A549 treated with Mapracorat at 1 μM for 4 hours (cell line): ENCODE results near the gene MED26. TPM values are rescaled to one million over a fixed set of nuclear protein-coding genes. Genes with fewer than 3 reads are reported as not detected.

Experiments
- total RNA-seq: library from RNA; stranded (reverse); fragments of 200-300 nt; extraction: Qiagen RNA extraction; gene quantifications from 5 replicates; pipeline ENCODE4 v1.2.3, GENCODE V29; 2022

Gene MED26
- 4.0 to 6.2 TPM (median 5.5 TPM) in 5 replicates for total RNA-seq

DNA sequence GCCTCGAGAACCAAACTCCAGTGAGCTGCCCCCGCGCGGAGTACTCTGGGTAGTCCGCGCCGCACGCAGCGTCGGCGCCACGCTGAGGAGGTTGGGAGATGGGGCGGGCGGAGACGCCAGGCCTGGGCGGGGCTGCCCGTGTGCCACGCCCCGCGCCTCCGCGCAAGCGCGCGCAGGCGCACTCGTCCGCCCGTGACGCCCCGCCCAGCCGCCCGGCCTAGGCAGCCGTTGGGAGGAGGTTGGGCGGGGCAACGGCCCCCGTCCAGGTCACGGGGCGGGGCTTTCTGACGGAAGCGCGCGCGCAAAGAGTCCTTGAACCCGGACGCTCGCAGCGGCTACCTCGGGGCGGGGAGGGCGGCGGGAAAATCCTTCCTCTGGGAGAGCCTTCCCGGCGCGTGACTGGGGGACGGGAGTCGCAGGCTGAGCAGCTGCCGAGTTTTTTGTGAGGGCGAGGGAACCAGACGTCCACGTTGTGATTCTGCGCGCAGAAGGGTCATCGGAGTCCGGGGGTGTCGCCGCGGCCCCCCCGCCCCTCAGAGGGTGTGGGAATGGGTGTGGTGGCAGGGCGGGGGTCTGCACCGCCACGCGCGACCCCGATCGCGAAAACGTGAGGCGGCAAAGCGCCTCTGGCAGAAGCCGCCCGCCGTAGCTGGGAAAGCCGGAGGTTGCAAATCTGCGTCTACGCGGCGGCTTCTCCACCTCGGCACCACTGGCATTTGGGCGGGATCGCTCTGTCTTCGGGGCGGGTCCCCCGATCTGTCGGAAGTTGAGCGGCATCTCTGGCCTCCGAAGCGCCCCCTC lies at the start of gene MED26:
Gene MED26 (minus strand): TSS at position 22 of the 801 bp plus-strand sequence. CDS start 261 bp downstream, outside the sequence.

DNA sequence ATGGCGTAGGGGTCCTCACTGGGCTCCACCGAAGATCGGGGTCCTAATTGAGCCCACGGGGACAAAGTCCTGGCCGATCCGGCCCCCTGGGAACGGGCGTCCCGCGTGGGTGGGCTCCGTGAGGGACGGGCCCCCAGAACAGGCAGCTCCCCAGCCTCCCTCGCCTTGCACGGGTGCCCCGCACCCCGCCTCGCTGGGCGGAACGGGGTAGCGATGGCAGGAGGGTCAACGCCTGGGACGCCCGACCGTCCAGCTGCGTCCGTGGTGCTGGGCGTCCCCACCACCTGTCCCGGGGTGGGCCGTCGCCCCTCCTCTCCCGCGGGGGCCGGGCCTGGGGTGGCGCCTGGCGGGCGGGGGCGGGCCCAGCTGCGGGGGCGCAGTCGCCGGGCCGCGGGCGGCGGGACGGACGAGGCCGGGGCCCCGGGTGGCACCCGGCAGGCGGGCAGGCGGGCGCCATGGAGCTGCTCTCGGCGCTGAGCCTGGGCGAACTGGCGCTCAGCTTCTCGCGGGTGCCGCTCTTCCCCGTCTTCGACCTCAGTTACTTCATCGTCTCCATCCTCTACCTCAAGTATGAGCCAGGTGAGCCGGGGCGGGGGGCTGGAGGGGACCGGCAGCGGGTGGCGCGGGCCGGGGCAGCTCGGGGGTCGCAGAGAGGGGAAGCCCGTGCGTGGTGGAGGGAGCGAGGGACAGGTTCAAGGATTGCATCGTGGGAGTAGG lies 32.9 kb upstream of the MED26 start, which contains the start of gene TMEM38A:
Gene TMEM38A (plus strand): TSS at position 377 of the 717 bp plus-strand sequence. CDS start 79 bp downstream, at position 456.

DNA sequence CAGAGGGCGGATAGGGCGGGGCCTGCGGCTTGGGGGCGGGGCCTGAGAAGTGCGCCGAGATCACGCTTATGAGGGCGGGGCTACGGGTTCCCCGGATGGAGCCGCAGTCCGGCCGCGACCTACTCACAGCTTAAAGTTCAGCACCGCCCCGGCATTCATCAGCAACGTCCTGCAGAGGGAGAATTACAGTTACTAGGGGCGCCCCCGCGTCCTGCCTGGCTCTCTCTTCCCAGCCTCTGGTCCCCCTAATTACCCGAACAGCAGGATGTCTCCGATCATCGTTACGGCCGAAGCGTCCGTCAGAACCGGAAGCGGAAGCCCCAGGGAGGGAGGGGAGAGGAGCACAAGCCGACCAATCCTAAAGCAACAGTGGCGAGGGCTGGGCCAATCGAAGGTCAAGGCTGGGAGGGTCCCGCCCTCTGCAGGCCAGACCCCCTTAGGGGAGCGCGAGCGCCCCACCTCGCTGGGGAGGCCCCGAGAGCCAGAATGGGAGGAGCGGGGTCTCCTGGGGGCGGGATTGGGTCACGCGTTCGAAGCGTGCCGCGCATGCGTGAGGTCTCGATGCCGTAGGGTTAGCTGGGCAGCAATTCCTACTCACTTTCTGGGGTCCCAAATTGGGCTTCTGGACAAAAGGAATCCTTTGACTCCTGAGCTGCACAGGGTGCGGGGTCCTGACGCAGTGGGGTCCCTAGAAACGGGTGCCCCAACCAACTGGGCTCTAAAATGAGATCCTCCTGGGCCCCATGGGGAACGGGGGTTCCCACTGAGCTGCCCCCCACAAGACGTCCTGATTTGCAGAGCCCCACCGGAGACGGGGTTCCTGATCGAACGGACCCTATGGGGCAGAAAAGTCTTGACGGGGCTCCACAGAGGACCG lies 32.1 kb upstream of the MED26 start, which contains the start of gene SMIM7:
Gene SMIM7 (minus strand): TSS at position 313 of the 877 bp plus-strand sequence. CDS start 34 bp downstream, at position 279.

GRCh38 chr19:16572332-16573211 lies 55.4 kb downstream of the MED26 start, which contains the start of gene SLC35E1:
Gene SLC35E1, minus strand, starts transcription at chr19:16572415. Its CDS starts 51 bp downstream, at chr19:16572364.

GRCh38 chr19:16542045-16542909 lies 85.7 kb downstream of the MED26 start, which contains the start of gene CHERP:
Gene CHERP, minus strand, starts transcription at chr19:16542437. Its CDS starts 59 bp downstream, at chr19:16542378.

Other genes with a start within 250 kb of the MED26 start
- gene EPS15L1, start 156.2 kb downstream of the MED26 start, total RNA-seq, result 14.0 to 17.6 TPM (median 15.6 TPM) in 5 replicates
- gene CALR3, start 132.0 kb downstream of the MED26 start, total RNA-seq, result 0.28 TPM in 1 of 5 replicates, not detected in the others
- 2.5 to 2.9 TPM (median 2.9 TPM) in 5 replicates for gene C19orf44, start 131.8 kb downstream of the MED26 start, total RNA-seq
- 27.5 to 34.4 TPM (median 29.9 TPM) in 5 replicates for gene CHERP, start 85.8 kb downstream of the MED26 start, total RNA-seq
- gene SLC35E1, start 55.8 kb downstream of the MED26 start, total RNA-seq, result 15.3 to 19.3 TPM (median 18.8 TPM) in 5 replicates
- 64.4 to 74.3 TPM (median 69.1 TPM) in 5 replicates for gene SMIM7, start 31.9 kb upstream of the MED26 start, total RNA-seq
- gene TMEM38A, start 32.9 kb upstream of the MED26 start, total RNA-seq, result 0.98 to 2.0 TPM (median 1.3 TPM) in 5 replicates
- gene NWD1, start 91.6 kb upstream of the MED26 start, total RNA-seq, result not detected in 5 replicates
- 16.1 to 24.4 TPM (median 20.8 TPM) in 5 replicates for gene SIN3B, start 201.2 kb upstream of the MED26 start, total RNA-seq